GM18507 (cell line): ENCODE measurements around the gene SIPA1L3.

Experiments used
- DNase-seq: peaks from one replicate; pipeline ENCODE4 v3.0.0; 2011; ENCODE audit warnings: low read depth; ENCODE audit not compliant: insufficient read length; ENCODE audit errors: extremely low spot score
- FAIRE-seq: peaks from 2 replicates; lab custom pipeline; 2011; peaks lifted over from hg19 to GRCh38; lab: Jason Lieb, UNC

The SIPA1L3 gene

GRCh38 chr19:37989855-37990254 is 82.8 kb downstream of the SIPA1L3 start:
- DNase-seq (no peak), FAIRE-seq (no peak)

GRCh38 chr19:37990362-37990761 is 83.4 kb downstream of the SIPA1L3 start:
- FAIRE-seq (no peak), DNase-seq (no peak)

GRCh38 chr19:37991176-37991835 is 84.3 kb downstream of the SIPA1L3 start:
- DNase-seq = no peak

GRCh38 chr19:37991841-37992248 is 84.8 kb downstream of the SIPA1L3 start:
- DNase-seq (no peak), FAIRE-seq (no peak)

More at GRCh38 chr19:37991176-37991835, 84.3 kb downstream of the SIPA1L3 start:
- no peak for FAIRE-seq

- DNase-seq (no peak), FAIRE-seq (no peak)
Measured at GRCh38 chr19:37992761-37993160, 85.8 kb downstream of the SIPA1L3 start.

- no peak for DNase-seq
- FAIRE-seq = no peak
Measured at GRCh38 chr19:37994823-37995130, 87.8 kb downstream of the SIPA1L3 start.

GRCh38 chr19:37995346-37995745 is 88.3 kb downstream of the SIPA1L3 start:
- FAIRE-seq (no peak), DNase-seq (no peak)

- DNase-seq (no peak), FAIRE-seq (no peak)
Measured at GRCh38 chr19:37997911-37998344, 90.9 kb downstream of the SIPA1L3 start.

GRCh38 chr19:37998801-37999308 is 91.8 kb downstream of the SIPA1L3 start:
- no peak for DNase-seq
- no peak for FAIRE-seq

GRCh38 chr19:37999309-38000213 is 92.6 kb downstream of the SIPA1L3 start:
- DNase-seq = no peak
- FAIRE-seq = peak; percentile 63

- no peak for DNase-seq
- no peak for FAIRE-seq
Measured at GRCh38 chr19:38001158-38001781, 94.3 kb downstream of the SIPA1L3 start.

- FAIRE-seq (peak; percentile 90), DNase-seq (no peak)
Measured at GRCh38 chr19:38003438-38004185, 96.6 kb downstream of the SIPA1L3 start.

GRCh38 chr19:38004186-38004520 is 97.1 kb downstream of the SIPA1L3 start:
- FAIRE-seq = no peak
- DNase-seq = no peak

- no peak for DNase-seq
- FAIRE-seq = peak; percentile 96
Measured at GRCh38 chr19:38004521-38005223, 97.7 kb downstream of the SIPA1L3 start.

GRCh38 chr19:38005224-38005614 is 98.2 kb downstream of the SIPA1L3 start:
- FAIRE-seq (no peak), DNase-seq (no peak)

GRCh38 chr19:38006361-38007045 is 99.5 kb downstream of the SIPA1L3 start:
- FAIRE-seq (peak; percentile 92), DNase-seq (no peak)

GRCh38 chr19:38009650-38010242 is 102.7 kb downstream of the SIPA1L3 start:
- DNase-seq (no peak), FAIRE-seq (peak; percentile 89)

- DNase-seq = no peak
- FAIRE-seq = no peak
Measured at GRCh38 chr19:38011426-38011825, 104.4 kb downstream of the SIPA1L3 start.
